ENCODE data around the gene RTN3.
"Not testable (repeated sequence)": the region's sequence is repeated elsewhere in the genome, so short reads cannot be mapped to it uniquely, and the experiment has no call there.

Gene RTN3, protein sequence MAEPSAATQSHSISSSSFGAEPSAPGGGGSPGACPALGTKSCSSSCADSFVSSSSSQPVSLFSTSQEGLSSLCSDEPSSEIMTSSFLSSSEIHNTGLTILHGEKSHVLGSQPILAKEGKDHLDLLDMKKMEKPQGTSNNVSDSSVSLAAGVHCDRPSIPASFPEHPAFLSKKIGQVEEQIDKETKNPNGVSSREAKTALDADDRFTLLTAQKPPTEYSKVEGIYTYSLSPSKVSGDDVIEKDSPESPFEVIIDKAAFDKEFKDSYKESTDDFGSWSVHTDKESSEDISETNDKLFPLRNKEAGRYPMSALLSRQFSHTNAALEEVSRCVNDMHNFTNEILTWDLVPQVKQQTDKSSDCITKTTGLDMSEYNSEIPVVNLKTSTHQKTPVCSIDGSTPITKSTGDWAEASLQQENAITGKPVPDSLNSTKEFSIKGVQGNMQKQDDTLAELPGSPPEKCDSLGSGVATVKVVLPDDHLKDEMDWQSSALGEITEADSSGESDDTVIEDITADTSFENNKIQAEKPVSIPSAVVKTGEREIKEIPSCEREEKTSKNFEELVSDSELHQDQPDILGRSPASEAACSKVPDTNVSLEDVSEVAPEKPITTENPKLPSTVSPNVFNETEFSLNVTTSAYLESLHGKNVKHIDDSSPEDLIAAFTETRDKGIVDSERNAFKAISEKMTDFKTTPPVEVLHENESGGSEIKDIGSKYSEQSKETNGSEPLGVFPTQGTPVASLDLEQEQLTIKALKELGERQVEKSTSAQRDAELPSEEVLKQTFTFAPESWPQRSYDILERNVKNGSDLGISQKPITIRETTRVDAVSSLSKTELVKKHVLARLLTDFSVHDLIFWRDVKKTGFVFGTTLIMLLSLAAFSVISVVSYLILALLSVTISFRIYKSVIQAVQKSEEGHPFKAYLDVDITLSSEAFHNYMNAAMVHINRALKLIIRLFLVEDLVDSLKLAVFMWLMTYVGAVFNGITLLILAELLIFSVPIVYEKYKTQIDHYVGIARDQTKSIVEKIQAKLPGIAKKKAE

GRCh38 chr11:63681321-63682065 lies at the start of gene RTN3:
RTN3 (plus strand) TSS chr11:63681500; CDS start chr11:63681637, 137 bp downstream.
- peak; percentile 95 for DNase-seq (ENCODE audit: extremely low read depth, low read depth)
- peak within 1 kb of the TSS; percentile 89 for H3K4me3 ChIP-seq (replicated peaks; ENCODE audit: low read depth, low read length)
- TF ChIP-seq, protein P1, sequence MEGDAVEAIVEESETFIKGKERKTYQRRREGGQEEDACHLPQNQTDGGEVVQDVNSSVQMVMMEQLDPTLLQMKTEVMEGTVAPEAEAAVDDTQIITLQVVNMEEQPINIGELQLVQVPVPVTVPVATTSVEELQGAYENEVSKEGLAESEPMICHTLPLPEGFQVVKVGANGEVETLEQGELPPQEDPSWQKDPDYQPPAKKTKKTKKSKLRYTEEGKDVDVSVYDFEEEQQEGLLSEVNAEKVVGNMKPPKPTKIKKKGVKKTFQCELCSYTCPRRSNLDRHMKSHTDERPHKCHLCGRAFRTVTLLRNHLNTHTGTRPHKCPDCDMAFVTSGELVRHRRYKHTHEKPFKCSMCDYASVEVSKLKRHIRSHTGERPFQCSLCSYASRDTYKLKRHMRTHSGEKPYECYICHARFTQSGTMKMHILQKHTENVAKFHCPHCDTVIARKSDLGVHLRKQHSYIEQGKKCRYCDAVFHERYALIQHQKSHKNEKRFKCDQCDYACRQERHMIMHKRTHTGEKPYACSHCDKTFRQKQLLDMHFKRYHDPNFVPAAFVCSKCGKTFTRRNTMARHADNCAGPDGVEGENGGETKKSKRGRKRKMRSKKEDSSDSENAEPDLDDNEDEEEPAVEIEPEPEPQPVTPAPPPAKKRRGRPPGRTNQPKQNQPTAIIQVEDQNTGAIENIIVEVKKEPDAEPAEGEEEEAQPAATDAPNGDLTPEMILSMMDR (IDR thresholded peaks at IDR 0.05; ENCODE audit: low read depth, low read length, missing control alignments), result no peak

- DNase-seq (ENCODE audit: extremely low read depth, low read depth), result peak; percentile 32
- no peak overlapping the region for H3K4me3 ChIP-seq (replicated peaks; ENCODE audit: low read depth, low read length)
- TF ChIP-seq, protein P1 (IDR thresholded peaks at IDR 0.05; ENCODE audit: low read depth, low read length, missing control alignments), result peak; percentile 72
Measured at GRCh38 chr11:63635762-63636465, 45.4 kb upstream of the RTN3 start.

- not testable (repeated sequence) for DNase-seq (ENCODE audit: extremely low read depth, low read depth)
Measured at GRCh38 chr11:63638436-63638835, 42.9 kb upstream of the RTN3 start.

DNA sequence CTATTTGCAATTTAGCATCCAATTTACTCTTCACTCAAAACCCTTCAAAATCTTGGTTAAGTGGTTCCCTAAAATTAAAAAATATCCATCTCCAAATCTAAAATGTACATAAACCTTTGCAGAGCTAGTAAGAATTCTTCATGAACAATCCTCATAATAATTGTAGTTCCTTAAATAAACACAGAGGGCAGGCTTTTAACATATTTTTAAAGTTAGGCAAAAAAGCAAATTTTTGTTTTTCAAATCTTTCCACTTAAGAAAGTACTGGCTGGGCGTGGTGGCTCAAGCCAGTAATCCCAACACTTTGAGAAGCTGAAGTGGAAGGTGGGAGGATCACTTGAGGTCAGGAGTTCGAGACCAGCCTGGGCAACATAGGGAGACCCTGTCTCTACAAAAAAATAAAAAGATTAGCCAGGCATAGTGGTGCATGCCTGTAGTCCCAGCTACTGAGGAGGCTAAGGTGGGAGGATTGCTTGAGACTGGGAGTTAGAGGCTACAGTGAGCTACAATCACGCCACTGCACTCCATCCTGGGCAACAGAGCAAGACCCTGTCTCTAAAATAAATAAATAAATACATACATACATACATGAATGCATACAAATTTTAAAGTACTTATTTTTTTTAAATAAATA lies 42.0 kb upstream of the RTN3 start:
- TF ChIP-seq, protein P1 (IDR thresholded peaks at IDR 0.05; ENCODE audit: low read depth, low read length, missing control alignments), result peak; percentile 5
- DNase-seq (ENCODE audit: extremely low read depth, low read depth), result no peak
- no peak overlapping the region for H3K4me3 ChIP-seq (replicated peaks; ENCODE audit: low read depth, low read length)

More at GRCh38 chr11:63638436-63638835, 42.9 kb upstream of the RTN3 start:
- not testable (repeated sequence) for H3K4me3 ChIP-seq (replicated peaks; ENCODE audit: low read depth, low read length)

GRCh38 chr11:63641727-63642126 lies 39.6 kb upstream of the RTN3 start:
- H3K4me3 ChIP-seq (replicated peaks; ENCODE audit: low read depth, low read length), result no peak overlapping the region
- DNase-seq (ENCODE audit: extremely low read depth, low read depth), result no peak
- TF ChIP-seq, protein P1 (IDR thresholded peaks at IDR 0.05; ENCODE audit: low read depth, low read length, missing control alignments), result no peak

- TF ChIP-seq, protein P1 (IDR thresholded peaks at IDR 0.05; ENCODE audit: low read depth, low read length, missing control alignments), result no peak
- no peak overlapping the region for H3K4me3 ChIP-seq (replicated peaks; ENCODE audit: low read depth, low read length)
Measured at GRCh38 chr11:63643205-63643604, 38.1 kb upstream of the RTN3 start.

More at GRCh38 chr11:63643205-63643604, 38.1 kb upstream of the RTN3 start:
- DNase-seq (ENCODE audit: extremely low read depth, low read depth), result no peak

Measured in HFF-Myc (cell line).